SJSA1 (cell line): ENCODE data around the gene GPATCH8. TPM values are rescaled to one million over a fixed set of nuclear protein-coding genes. Genes with fewer than 3 reads are reported as not detected.
A peak's percentile ranks its signal among the peaks of the same experiment; 100 is the strongest.

ENCODE experiments used
- DNase-seq, 2 experiments: peaks; one replicate each; pipeline ENCODE4 v3.0.0-alpha.2; 2015 to 2020; ENCODE audit warnings: low spot score in 2 of 2, low read depth in 1 of 2
- H3K27ac ChIP-seq: fragments of 250-450 bp; sonication (Bioruptor Pico); 2 replicates; pipeline ENCODE4 v1.5.1; 2020; ENCODE audit warnings: mild to moderate bottlenecking, moderate library complexity
- H3K27me3 ChIP-seq: fragments of 250-450 bp; sonication (Bioruptor Pico); replicated peaks from 2 replicates; pipeline ENCODE4 v1.5.1; 2020; ENCODE audit warnings: mild to moderate bottlenecking, moderate library complexity
- H3K36me3 ChIP-seq: fragments of 250-450 bp; sonication (Bioruptor Pico); 2 replicates; pipeline ENCODE4 v1.5.1; 2020; ENCODE audit warnings: mild to moderate bottlenecking
- H3K4me1 ChIP-seq: fragments of 250-450 bp; sonication (Bioruptor Pico); replicated peaks from 2 replicates; pipeline ENCODE4 v1.6.1; 2021; ENCODE audit warnings: mild to moderate bottlenecking
- H3K4me3 ChIP-seq: fragments of 250-450 bp; sonication (Bioruptor Pico); 2 replicates; pipeline ENCODE4 v1.5.1; 2020; ENCODE audit warnings: mild to moderate bottlenecking
- H3K9me3 ChIP-seq: fragments of 250-450 bp; sonication (Bioruptor Pico); replicated peaks from 2 replicates; pipeline ENCODE4 v1.5.1; 2020; ENCODE audit warnings: mild to moderate bottlenecking
- total RNA-seq: library from RNA; depleted of rRNA; stranded (reverse); fragments of >200 nt; shearing (Covaris generic); gene quantifications from 2 replicates; pipeline ENCODE4 v1.2.3, GENCODE V29; 2014

GPATCH8 gene
- total RNA-seq, 1 experiment from 2014 or later = 22.7 TPM

- peaks cover 5% of the 10 kb centered on the region; the same call in 1 of the 2 replicates for H3K27me3 ChIP-seq
- no peak overlapping the region for H3K27ac ChIP-seq
- peaks cover 3% of the 10 kb centered on the region; the same call in 1 of the 2 replicates for H3K36me3 ChIP-seq
These were observed 140.1 kb downstream of the GPATCH8 start for GRCh38 chr17:44362949-44363612.

GRCh38 chr17:44362459-44362948, 140.7 kb downstream of the GPATCH8 start:
- peak overlapping the region; percentile 89 for H3K4me3 ChIP-seq
- H3K4me1 ChIP-seq = peaks cover 10% of the 10 kb centered on the region
- no peak overlapping the region for H3K27ac ChIP-seq
- H3K36me3 ChIP-seq = peaks cover 3% of the 10 kb centered on the region; the same call in 1 of the 2 replicates
- peaks cover 5% of the 10 kb centered on the region; the same call in 1 of the 2 replicates for H3K27me3 ChIP-seq
- H3K9me3 ChIP-seq = peaks cover 3% of the 10 kb centered on the region; the same call in 1 of the 2 replicates
- DNase-seq = no peak

More at GRCh38 chr17:44362949-44363612, 140.1 kb downstream of the GPATCH8 start:
- Histone ChIP-seq H3K4me3 (peak overlapping the region; percentile 89), H3K4me1 (peaks cover 10% of the 10 kb centered on the region), H3K9me3 (peaks cover 3% of the 10 kb centered on the region; the same call in 1 of the 2 replicates)
- DNase-seq = peak in 1 of 2 experiments; percentile 51

- Histone ChIP-seq H3K4me1 (peaks cover 10% of the 10 kb centered on the region), H3K27me3 (peaks cover 5% of the 10 kb centered on the region; the same call in 1 of the 2 replicates), H3K9me3 (peaks cover 3% of the 10 kb centered on the region; the same call in 1 of the 2 replicates), H3K4me3 (no peak overlapping the region), H3K36me3 (peaks cover 3% of the 10 kb centered on the region; the same call in 1 of the 2 replicates), H3K27ac (no peak overlapping the region)
- no peak for DNase-seq
These were observed 141.6 kb downstream of the GPATCH8 start for GRCh38 chr17:44361292-44362260.

- peak in 1 of 2 experiments; percentile 54 for DNase-seq
- H3K4me1 ChIP-seq = peaks cover 10% of the 10 kb centered on the region
- H3K9me3 ChIP-seq = peaks cover 3% of the 10 kb centered on the region; the same call in 1 of the 2 replicates
- no peak overlapping the region for H3K4me3 ChIP-seq
- H3K27ac ChIP-seq = no peak overlapping the region
- H3K36me3 ChIP-seq = peaks cover 3% of the 10 kb centered on the region; the same call in 1 of the 2 replicates
- H3K27me3 ChIP-seq = peaks cover 5% of the 10 kb centered on the region; the same call in 1 of the 2 replicates
These were observed 142.4 kb downstream of the GPATCH8 start for GRCh38 chr17:44360826-44361225.

- H3K9me3 ChIP-seq = peaks cover 3% of the 10 kb centered on the region; the same call in 1 of the 2 replicates
- H3K36me3 ChIP-seq = peaks cover 3% of the 10 kb centered on the region; the same call in 1 of the 2 replicates
- peaks cover 10% of the 10 kb centered on the region for H3K4me1 ChIP-seq
- H3K27me3 ChIP-seq = peaks cover 5% of the 10 kb centered on the region; the same call in 1 of the 2 replicates
- no peak overlapping the region for H3K27ac ChIP-seq
- H3K4me3 ChIP-seq = no peak overlapping the region
- no peak for DNase-seq
These were observed 143.1 kb downstream of the GPATCH8 start for GRCh38 chr17:44360144-44360533.

GRCh38 chr17:44359458-44360143, 143.6 kb downstream of the GPATCH8 start:
- Histone ChIP-seq H3K27me3 (peaks cover 1% of the 10 kb centered on the region; the same call in 1 of the 2 replicates), H3K4me3 (no peak overlapping the region), H3K36me3 (peaks cover 3% of the 10 kb centered on the region; the same call in 1 of the 2 replicates), H3K4me1 (peaks cover 10% of the 10 kb centered on the region), H3K9me3 (peaks cover 3% of the 10 kb centered on the region; the same call in 1 of the 2 replicates), H3K27ac (no peak overlapping the region)
- peak in 1 of 2 experiments; percentile 50 for DNase-seq

- H3K9me3 ChIP-seq = peaks cover 3% of the 10 kb centered on the region; the same call in 1 of the 2 replicates
- H3K27me3 ChIP-seq = no peaks in the 10 kb centered on the region; the same call in 1 of the 2 replicates
- no peak overlapping the region for H3K4me3 ChIP-seq
- peaks cover 10% of the 10 kb centered on the region for H3K4me1 ChIP-seq
- no peak for DNase-seq
- peaks cover 3% of the 10 kb centered on the region; the same call in 1 of the 2 replicates for H3K36me3 ChIP-seq
- no peak overlapping the region for H3K27ac ChIP-seq
These were observed 144.2 kb downstream of the GPATCH8 start for GRCh38 chr17:44359006-44359405.

GRCh38 chr17:44358066-44358465, 145.1 kb downstream of the GPATCH8 start:
- no peaks in the 10 kb centered on the region; the same call in 1 of the 2 replicates for H3K27me3 ChIP-seq
- H3K36me3 ChIP-seq = peaks cover 2% of the 10 kb centered on the region
- no peak overlapping the region for H3K4me3 ChIP-seq
- peaks cover 4% of the 10 kb centered on the region for H3K4me1 ChIP-seq
- H3K9me3 ChIP-seq = no peaks in the 10 kb centered on the region
- no peak overlapping the region for H3K27ac ChIP-seq
- DNase-seq = no peak

- no peaks in the 10 kb centered on the region for H3K9me3 ChIP-seq
- H3K27me3 ChIP-seq = no peaks in the 10 kb centered on the region
- no peak for DNase-seq
- no peak overlapping the region for H3K4me3 ChIP-seq
- H3K27ac ChIP-seq = no peak overlapping the region
- H3K36me3 ChIP-seq = peaks cover 20% of the 10 kb centered on the region
- no peaks in the 10 kb centered on the region for H3K4me1 ChIP-seq
These were observed 147.0 kb downstream of the GPATCH8 start for GRCh38 chr17:44356241-44356640.

GRCh38 chr17:44355642-44356099, 147.5 kb downstream of the GPATCH8 start:
- DNase-seq = no peak
- Histone ChIP-seq H3K9me3 (no peaks in the 10 kb centered on the region), H3K4me3 (no peak overlapping the region), H3K27ac (no peak overlapping the region), H3K36me3 (peaks cover 26% of the 10 kb centered on the region), H3K27me3 (no peaks in the 10 kb centered on the region), H3K4me1 (no peaks in the 10 kb centered on the region)

GRCh38 chr17:44354582-44355561, 148.3 kb downstream of the GPATCH8 start:
- no peak overlapping the region for H3K27ac ChIP-seq
- no peaks in the 10 kb centered on the region for H3K9me3 ChIP-seq
- no peak overlapping the region for H3K4me3 ChIP-seq
- H3K4me1 ChIP-seq = no peaks in the 10 kb centered on the region
- H3K36me3 ChIP-seq = peaks cover 30% of the 10 kb centered on the region
- no peaks in the 10 kb centered on the region for H3K27me3 ChIP-seq
- DNase-seq = no peak
